Loucy (cell line): ENCODE data around the gene ZNF48.
A peak's percentile ranks its signal among the peaks of the same experiment; 100 is the strongest.

Experiments used
- H2AFZ ChIP-seq: fragments of 200-600 bp; sonication (generic); 2 replicates; pipeline ENCODE4 v1.6.0; 2016; ENCODE audit warnings: antibody characterized with exemption, mild to moderate bottlenecking, low read length, moderate library complexity
- H3F3A ChIP-seq: fragments of 200-600 bp; 2 replicates; pipeline ENCODE4 v1.6.0; 2016; ENCODE audit warnings: antibody characterized with exemption, low read depth, mild to moderate bottlenecking
- H3K27me3 ChIP-seq: fragments of 200-600 bp; sonication (generic); 2 replicates; pipeline ENCODE4 v1.6.1; 2014; ENCODE audit warnings: low read length, mild to moderate bottlenecking; ENCODE audit not compliant: insufficient read depth, poor library complexity, severe bottlenecking
- H3K36me3 ChIP-seq: fragments of 200-600 bp; sonication (generic); 2 replicates; pipeline ENCODE4 v1.6.1; 2016; ENCODE audit warnings: low read length; ENCODE audit not compliant: insufficient read depth
- H3K4me1 ChIP-seq: fragments of 200-600 bp; sonication (generic); 2 replicates; pipeline ENCODE4 v1.5.1; 2014; ENCODE audit warnings: low read length, mild to moderate bottlenecking; ENCODE audit not compliant: insufficient read depth, poor library complexity, severe bottlenecking
- H3K4me2 ChIP-seq: fragments of 200-600 bp; sonication (generic); 2 replicates; pipeline ENCODE4 v1.6.0; 2014; ENCODE audit warnings: antibody characterized with exemption, low read length, low read depth, mild to moderate bottlenecking; ENCODE audit not compliant: poor library complexity, severe bottlenecking
- H3K4me3 ChIP-seq: fragments of 200-600 bp; sonication (generic); 2 replicates; pipeline ENCODE4 v1.5.1; 2014; ENCODE audit warnings: low read length, mild to moderate bottlenecking, mixed read lengths; ENCODE audit not compliant: poor library complexity, severe bottlenecking
- H3K79me2 ChIP-seq: fragments of 200-600 bp; sonication (generic); 2 replicates; pipeline ENCODE4 v1.6.1; 2014; ENCODE audit warnings: low read length; ENCODE audit not compliant: insufficient read depth
- H3K9ac ChIP-seq: fragments of 200-600 bp; sonication (generic); 2 replicates; pipeline ENCODE4 v1.6.0; 2014; ENCODE audit warnings: mild to moderate bottlenecking, low read depth, low read length, moderate library complexity; ENCODE audit not compliant: poor library complexity, severe bottlenecking
- H3K9me2 ChIP-seq: fragments of 200-600 bp; sonication (generic); replicated peaks from 2 replicates; pipeline ENCODE4 v1.6.1; 2016; ENCODE audit warnings: low read depth, low read length, mixed read lengths
- H3K9me3 ChIP-seq: fragments of 200-600 bp; sonication (generic); 2 replicates; pipeline ENCODE4 v1.6.1; 2014; ENCODE audit warnings: mild to moderate bottlenecking, antibody characterized with exemption, low read length, low read depth; ENCODE audit not compliant: insufficient read depth
- H4K20me1 ChIP-seq: fragments of 200-600 bp; sonication (generic); 2 replicates; pipeline ENCODE4 v1.6.0; 2014; ENCODE audit warnings: antibody characterized with exemption, low read length, mild to moderate bottlenecking; ENCODE audit not compliant: insufficient read depth, poor library complexity, severe bottlenecking
- CTCF ChIP-seq: fragments of 200-600 bp; sonication (generic); conservative IDR thresholded peaks from 2 replicates; pipeline ENCODE4 v1.5.1; 2014; ENCODE audit warnings: mild to moderate bottlenecking, antibody characterized with exemption, low read length
- EZH2phosphoT487 ChIP-seq: fragments of 200-600 bp; IDR thresholded peaks from 2 replicates; pipeline ENCODE4 v1.6.1; 2018; ENCODE audit warnings: antibody characterized with exemption, mild to moderate bottlenecking, moderate library complexity, borderline replicate concordance

The ZNF48 gene

GRCh38 chr16:30348929-30349328 lies 46.3 kb upstream of the ZNF48 start:
- Histone ChIP-seq H3K27me3 (no peaks in the 10 kb centered on the region), H3K4me2 (peak overlapping the region; percentile 3), H3K9me2 (no peaks in the 10 kb centered on the region), H4K20me1 (peaks cover 8% of the 10 kb centered on the region), H3K79me2 (peaks cover 27% of the 10 kb centered on the region), H3K4me3 (no peak overlapping the region), H2AFZ (no peak overlapping the region), H3F3A (peaks cover 5% of the 10 kb centered on the region; the same call in 1 of the 2 replicates), H3K9me3 (no peaks in the 10 kb centered on the region), H3K36me3 (peaks cover 19% of the 10 kb centered on the region; the same call in 1 of the 2 replicates), H3K4me1 (peaks cover 23% of the 10 kb centered on the region), H3K9ac (no peak overlapping the region)
- TF ChIP-seq CTCF = no peak
- TF ChIP-seq EZH2phosphoT487 = no peak

GRCh38 chr16:30349675-30350074 lies 45.5 kb upstream of the ZNF48 start:
- Histone ChIP-seq H3K4me2 (peak overlapping the region; percentile 3), H3K9me3 (no peaks in the 10 kb centered on the region), H3K36me3 (peaks cover 19% of the 10 kb centered on the region; the same call in 1 of the 2 replicates), H3K4me3 (no peak overlapping the region), H3K4me1 (peaks cover 25% of the 10 kb centered on the region), H3K27me3 (no peaks in the 10 kb centered on the region), H3K9ac (no peak overlapping the region), H3K9me2 (no peaks in the 10 kb centered on the region), H3F3A (peaks cover 5% of the 10 kb centered on the region; the same call in 1 of the 2 replicates), H2AFZ (no peak overlapping the region), H4K20me1 (peaks cover 12% of the 10 kb centered on the region), H3K79me2 (peaks cover 35% of the 10 kb centered on the region)
- TF ChIP-seq CTCF (no peak), EZH2phosphoT487 (no peak)

- no peak overlapping the region for H3K9ac ChIP-seq
- H3K4me3 ChIP-seq = no peak overlapping the region
- peaks cover 5% of the 10 kb centered on the region; the same call in 1 of the 2 replicates for H3F3A ChIP-seq
- H3K27me3 ChIP-seq = no peaks in the 10 kb centered on the region
- H3K4me2 ChIP-seq = peak overlapping the region; percentile 3
- H3K79me2 ChIP-seq = peaks cover 38% of the 10 kb centered on the region
- no peak overlapping the region for H2AFZ ChIP-seq
- no peaks in the 10 kb centered on the region for H3K9me2 ChIP-seq
- peaks cover 19% of the 10 kb centered on the region; the same call in 1 of the 2 replicates for H3K36me3 ChIP-seq
- TF ChIP-seq CTCF (no peak), EZH2phosphoT487 (no peak)
- H3K9me3 ChIP-seq = no peaks in the 10 kb centered on the region
- H4K20me1 ChIP-seq = peaks cover 12% of the 10 kb centered on the region
- H3K4me1 ChIP-seq = peaks cover 25% of the 10 kb centered on the region
These were observed 44.9 kb upstream of the ZNF48 start for GRCh38 chr16:30350134-30350871.
